ENCODE data around the gene GRIK4. TPM values are rescaled to one million over a fixed set of nuclear protein-coding genes. Genes with fewer than 3 reads are reported as not detected.

The GRIK4 gene
- total RNA-seq, 4 donors from 2014 or later, result 0.57 to 0.85 TPM; not detected in 2

DNA sequence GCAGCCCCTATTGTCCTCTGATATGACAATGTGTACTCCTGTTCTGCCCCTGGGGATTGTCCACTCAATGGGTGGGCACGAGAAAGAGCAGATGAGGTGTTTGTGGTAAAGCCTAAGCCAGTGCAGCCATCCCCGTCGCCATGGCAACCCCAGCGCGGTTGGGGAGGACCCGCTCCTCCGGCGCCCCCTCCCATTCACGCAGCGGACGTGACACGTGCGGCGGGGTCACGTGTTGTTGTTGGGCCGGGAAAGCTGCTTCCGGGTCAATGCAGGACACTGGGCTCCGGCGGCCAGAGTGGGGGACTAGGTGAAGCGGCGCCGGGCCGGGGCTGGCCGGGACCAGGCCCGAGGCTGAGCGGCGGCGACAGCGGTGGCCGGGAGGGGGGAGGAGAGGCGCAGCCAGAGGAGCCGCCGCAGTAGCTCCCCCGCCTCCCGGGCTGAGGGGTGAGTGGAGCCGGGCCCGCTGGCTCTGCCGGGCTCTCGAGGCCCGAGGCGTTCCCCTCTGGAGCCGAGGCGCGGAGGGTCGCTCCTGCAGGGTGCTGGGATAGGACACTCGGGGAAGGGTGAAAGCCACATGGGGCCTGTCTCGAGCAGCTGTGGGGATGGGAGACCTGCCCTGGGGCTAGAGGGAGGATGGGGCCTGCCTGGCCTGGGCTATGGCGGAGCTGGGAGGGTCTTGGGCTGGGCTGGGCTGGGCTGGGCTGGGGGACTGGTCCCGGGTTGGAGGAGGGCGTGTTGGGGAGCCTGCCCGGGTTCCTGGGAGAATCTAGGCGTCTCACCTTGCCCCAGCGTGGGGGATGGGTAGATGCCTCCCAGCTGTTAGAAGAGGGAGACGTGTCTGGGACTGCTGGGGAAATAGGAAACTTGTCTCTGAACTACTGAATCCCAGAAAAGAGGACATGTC, 512.6 kb downstream of the GRIK4 start, which contains the start of gene TBCEL:
TBCEL (plus strand) TSS at position 255 of the 904 bp plus-strand sequence. CDS start 21,589 bp downstream, outside the sequence.
- TF ChIP-seq, protein P1, sequence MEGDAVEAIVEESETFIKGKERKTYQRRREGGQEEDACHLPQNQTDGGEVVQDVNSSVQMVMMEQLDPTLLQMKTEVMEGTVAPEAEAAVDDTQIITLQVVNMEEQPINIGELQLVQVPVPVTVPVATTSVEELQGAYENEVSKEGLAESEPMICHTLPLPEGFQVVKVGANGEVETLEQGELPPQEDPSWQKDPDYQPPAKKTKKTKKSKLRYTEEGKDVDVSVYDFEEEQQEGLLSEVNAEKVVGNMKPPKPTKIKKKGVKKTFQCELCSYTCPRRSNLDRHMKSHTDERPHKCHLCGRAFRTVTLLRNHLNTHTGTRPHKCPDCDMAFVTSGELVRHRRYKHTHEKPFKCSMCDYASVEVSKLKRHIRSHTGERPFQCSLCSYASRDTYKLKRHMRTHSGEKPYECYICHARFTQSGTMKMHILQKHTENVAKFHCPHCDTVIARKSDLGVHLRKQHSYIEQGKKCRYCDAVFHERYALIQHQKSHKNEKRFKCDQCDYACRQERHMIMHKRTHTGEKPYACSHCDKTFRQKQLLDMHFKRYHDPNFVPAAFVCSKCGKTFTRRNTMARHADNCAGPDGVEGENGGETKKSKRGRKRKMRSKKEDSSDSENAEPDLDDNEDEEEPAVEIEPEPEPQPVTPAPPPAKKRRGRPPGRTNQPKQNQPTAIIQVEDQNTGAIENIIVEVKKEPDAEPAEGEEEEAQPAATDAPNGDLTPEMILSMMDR (IDR thresholded peaks at IDR 0.05; ENCODE audit: low read depth), result no peak

DNA sequence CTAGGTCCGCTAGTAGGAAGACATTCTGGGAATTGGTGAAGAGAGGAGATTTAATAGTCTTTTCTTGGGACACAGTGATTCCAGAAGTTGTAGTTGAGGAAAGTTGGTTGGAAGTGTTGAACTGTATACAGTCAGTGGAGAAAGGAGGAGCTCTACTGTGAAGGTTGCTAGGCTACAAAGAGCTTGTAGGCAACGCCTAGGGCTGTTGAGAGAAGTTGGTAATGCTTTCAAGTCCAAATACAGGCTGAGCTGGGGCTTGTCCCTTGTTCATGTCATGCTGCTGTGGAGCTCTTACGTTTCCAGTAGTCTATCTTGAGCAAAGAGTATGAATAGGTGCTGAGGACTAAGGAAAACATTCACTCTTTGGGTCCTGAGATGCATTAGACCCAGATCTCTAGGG, 513.4 kb downstream of the GRIK4 start:
- TF ChIP-seq, protein P1 (IDR thresholded peaks at IDR 0.05; ENCODE audit: low read depth), result no peak

DNA sequence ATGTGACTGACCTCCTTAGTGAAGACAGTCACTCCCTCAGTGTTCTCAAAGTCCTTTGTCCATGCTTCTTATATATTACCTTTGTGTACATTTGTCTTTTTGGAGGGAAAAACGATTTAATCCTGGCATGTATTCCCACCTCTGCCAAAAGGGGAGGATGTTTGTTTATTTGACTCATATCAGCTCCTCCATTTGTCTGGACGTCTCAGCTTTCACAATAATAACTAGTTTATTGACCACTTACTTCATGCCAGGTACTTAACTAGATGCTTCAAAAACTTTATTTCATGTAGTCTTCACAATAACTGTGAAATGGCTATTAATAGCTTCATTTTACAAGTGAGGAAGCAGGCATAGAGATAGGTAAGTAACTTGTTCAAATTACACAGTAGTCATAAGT, 517.6 kb downstream of the GRIK4 start:
- TF ChIP-seq, protein P1 (IDR thresholded peaks at IDR 0.05; ENCODE audit: low read depth), result no peak

DNA sequence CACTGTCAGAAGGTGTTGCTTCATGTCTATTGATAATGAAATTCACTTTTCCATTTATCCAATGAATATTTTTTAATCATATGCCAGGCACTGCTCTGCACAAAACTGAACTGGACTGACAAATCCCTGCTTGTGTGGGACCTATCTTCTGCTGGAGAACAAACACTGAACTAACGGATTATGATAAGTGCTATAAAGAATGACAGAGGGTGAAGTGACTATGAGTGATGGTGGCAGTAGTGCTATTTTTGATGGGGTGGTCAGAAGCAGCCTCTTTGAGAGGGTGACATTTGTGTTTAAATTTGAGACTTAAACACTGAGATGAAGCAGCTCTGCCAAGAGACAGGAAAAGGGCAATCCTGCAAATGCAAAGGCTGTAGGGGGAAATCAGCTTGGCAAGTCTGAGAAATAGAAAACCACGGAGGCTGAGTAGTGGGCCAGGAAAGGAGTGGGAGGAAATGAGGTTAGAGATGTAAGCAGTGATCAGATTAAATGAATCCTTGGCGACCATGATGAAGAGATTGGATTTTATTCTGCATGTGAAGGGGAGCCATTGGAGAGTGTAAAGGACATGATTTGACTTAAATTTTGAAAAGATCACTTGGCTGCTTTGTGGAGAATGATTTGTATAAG, 518.4 kb downstream of the GRIK4 start:
- TF ChIP-seq, protein P1 (IDR thresholded peaks at IDR 0.05; ENCODE audit: low read depth), result no peak

DNA sequence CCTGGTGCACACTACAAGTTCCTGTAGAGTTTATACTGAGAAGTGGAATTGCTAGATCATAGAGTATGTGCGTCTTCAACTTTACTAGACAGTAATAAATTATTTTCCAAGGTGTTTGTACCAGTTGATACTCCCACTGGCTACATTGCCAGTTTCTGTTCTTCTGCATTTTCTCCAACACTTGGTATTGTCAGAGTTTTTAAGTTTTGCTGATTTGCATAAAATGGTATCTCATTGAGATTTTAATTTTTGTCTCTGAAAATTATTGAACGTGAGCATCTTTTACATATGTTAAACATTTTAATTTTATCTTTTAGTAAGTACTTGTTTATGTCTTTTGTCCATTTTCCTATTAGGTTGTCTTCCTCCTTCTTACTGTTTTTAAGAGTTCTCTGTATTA, 519.6 kb downstream of the GRIK4 start:
- TF ChIP-seq, protein P1 (IDR thresholded peaks at IDR 0.05; ENCODE audit: low read depth), result no peak

DNA sequence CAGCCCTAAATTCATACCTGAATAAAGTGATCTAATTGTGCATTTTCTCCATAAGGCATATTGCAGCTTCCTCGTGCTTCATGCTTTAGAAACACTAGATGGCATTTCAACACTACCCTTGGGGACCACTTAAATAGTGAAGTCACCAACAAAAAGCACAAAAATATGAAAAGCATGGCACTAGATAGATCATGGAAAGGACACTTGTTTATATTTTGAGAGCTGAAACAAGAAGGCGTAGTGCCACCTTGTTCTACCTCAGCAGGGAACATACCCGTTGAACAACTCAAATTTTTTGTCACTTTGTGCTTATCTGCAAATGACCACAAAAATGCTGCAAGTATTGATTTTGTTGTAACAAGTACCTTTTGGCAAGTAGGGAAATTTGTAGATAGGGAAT, 521.0 kb downstream of the GRIK4 start:
- TF ChIP-seq, protein P1 (IDR thresholded peaks at IDR 0.05; ENCODE audit: low read depth), result no peak

DNA sequence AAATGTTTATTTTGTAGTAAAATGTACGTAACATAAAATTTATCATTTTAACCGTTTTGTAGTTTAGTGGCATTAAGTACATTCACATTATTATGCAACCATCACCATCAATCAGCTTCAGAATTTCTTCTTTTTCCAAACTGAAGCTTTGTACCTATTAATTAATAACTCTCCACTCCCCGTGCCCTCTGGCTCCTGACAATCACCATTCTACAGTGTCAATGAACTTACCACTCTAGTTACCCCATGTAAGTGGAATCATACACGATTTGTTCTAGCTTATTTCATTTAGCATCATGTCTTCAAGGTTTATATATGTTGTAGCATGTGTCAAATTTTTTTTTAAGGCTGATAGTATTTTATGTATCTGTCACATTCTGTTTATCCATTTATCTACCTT, 522.1 kb downstream of the GRIK4 start:
- TF ChIP-seq, protein P1 (IDR thresholded peaks at IDR 0.05; ENCODE audit: low read depth), result no peak
